Kidney (tissue), 14 donors: ENCODE data around the gene AQP9. TPM values are rescaled to one million over a fixed set of nuclear protein-coding genes. Genes with fewer than 3 reads are reported as not detected.

ENCODE experiments used
- DNase-seq, 5 donors: peaks; one replicate each; pipeline ENCODE4 v3.0.0-alpha.2; 2013 to 2020
- FAIRE-seq: peaks from 2 replicates; lab custom pipeline; 2012; peaks lifted over from hg19 to GRCh38; lab: Jason Lieb, UNC
- H3K27ac ChIP-seq, 2 donors: one replicate each; pipeline ENCODE4 v1.7.0; 2013; ENCODE audit warnings: low read depth in 2 of 2, low read length in 2 of 2, inconsistent platforms in 1 of 2
- H3K27me3 ChIP-seq: one replicate; pipeline ENCODE4 v1.7.1; 2013; ENCODE audit warnings: low read length, inconsistent platforms; ENCODE audit not compliant: control insufficient read depth, insufficient read depth
- H3K36me3 ChIP-seq, 3 donors: one replicate each; pipeline versions ENCODE4 v1.7.0 to v1.7.1; 2013; ENCODE audit warnings: low read length in 3 of 3, control low read depth in 1 of 3, inconsistent platforms in 1 of 3; ENCODE audit not compliant: insufficient read depth in 3 of 3, control insufficient read depth in 2 of 3
- H3K4me1 ChIP-seq, 3 donors: one replicate each; pipeline versions ENCODE4 v1.7.0 to v1.7.1; 2013; ENCODE audit warnings: low read length in 3 of 3, inconsistent platforms in 1 of 3, low read depth in 1 of 3; ENCODE audit not compliant: control insufficient read depth in 2 of 3, insufficient read depth in 2 of 3
- H3K4me3 ChIP-seq, 3 donors: one replicate each; pipeline versions ENCODE4 v1.7.0 to v1.8.1; 2013; ENCODE audit warnings: low read length in 3 of 3, control low read depth in 1 of 3, inconsistent platforms in 1 of 3
- H3K9ac ChIP-seq, 3 donors: one replicate each; pipeline versions ENCODE4 v1.7.0 to v1.7.1; 2013; ENCODE audit warnings: low read length in 3 of 3, control low read depth in 1 of 3, inconsistent platforms in 1 of 3
- H3K9me3 ChIP-seq, 3 donors: one replicate each; pipeline versions ENCODE4 v1.7.0 to v1.7.1; 2013; ENCODE audit warnings: low read length in 3 of 3, control low read depth in 1 of 3, inconsistent platforms in 1 of 3; ENCODE audit not compliant: control insufficient read depth in 2 of 3, insufficient read depth in 1 of 3
- intact Hi-C: fragments of 100-400 bp; cut with DNase I; formaldehyde crosslinking; loops from one replicate; pipeline ENCODE4 v1.11.1; 2022
- polyA plus RNA-seq: library from polyadenylated mRNA; stranded (reverse); fragments of 350-450 nt; fragmentation: Illumina TruSeq; extraction: RNeasy Lipid Tissue Mini Kit (QIAGEN cat#74804); gene quantifications from one replicate; pipeline ENCODE4 v1.2.3, GENCODE V29; 2014; ENCODE audit warnings: low read depth, low replicate concordance; ENCODE audit not compliant: insufficient read depth
- total RNA-seq: library from RNA; stranded (reverse); fragmentation: NEBNext Ultra II Directional; extraction: Animal tissue kit (Norgen Biotek cat#: 25700); gene quantifications from one replicate; pipeline ENCODE4 v1.2.1, GENCODE V29; 2021
- TF ChIP-seq, protein P1 (sequence below): IDR thresholded peaks from 3 replicates; pipeline ENCODE4 v1.5.1; 2012; ENCODE audit warnings: mild to moderate bottlenecking, moderate library complexity, borderline replicate concordance; ENCODE audit not compliant: insufficient read depth; ENCODE audit errors: extremely low read depth
- donor health status: control.
- donor health status: control.
- donor health status: control.
- donor health status: control.
- donor health status: control.
- donor health status: DM: yes; HTN: yes; CAD: no.
- donor health status: Normal renal cell carcinoma (clear cell type).

The AQP9 gene
- total and polyA plus RNA-seq, 2 donors from 2014 or later, result 0.30 to 1.4 TPM

DNA sequence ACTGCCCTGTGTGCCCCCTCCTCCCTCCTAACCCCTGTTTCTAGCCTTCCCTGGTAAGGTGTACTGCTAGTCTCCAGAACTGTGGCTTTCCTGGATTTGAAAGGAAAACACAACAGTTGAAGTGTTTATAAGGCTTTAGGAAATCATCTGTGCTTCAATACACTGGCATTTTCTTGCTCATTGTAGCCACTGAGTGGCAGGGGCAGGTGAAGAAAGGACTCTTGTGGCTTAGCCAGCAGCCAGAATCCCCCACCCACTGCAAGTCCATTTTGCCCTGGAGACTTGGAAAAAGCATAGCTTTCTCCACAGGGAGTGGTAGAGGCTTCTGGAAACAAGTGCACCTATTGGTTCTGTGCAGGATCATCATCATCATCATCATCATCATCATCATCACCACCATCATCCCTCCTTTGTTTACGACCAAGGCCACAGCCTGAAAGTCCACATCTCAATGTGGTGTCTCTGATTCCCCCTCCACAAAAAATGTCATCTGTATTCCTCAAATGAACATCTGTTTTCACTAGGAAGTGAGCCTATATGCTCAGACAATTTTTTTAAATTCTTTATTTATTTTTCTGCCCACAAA, 33.4 kb downstream of the AQP9 start:
- no peaks in the 10 kb centered on the region for H3K27me3 ChIP-seq

DNA sequence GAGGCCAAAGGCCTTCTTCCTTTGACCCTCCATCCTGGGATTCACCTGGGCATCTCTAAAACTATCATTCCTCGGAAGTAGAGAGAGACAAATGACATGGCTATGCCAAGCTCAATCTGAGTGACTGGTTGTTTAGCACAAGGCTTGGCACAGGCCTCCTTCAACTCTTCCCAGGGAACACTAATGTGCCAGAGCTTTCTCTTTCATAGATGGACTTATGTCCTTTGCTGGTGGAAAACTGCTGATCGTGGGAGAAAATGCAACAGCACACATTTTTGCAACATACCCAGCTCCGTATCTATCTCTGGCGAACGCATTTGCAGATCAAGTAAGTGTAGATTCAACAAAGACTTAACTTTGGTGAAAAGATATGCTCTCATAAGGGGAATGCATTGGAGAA, 36.5 kb downstream of the AQP9 start:
- no peaks in the 10 kb centered on the region for H3K4me1 ChIP-seq
- DNase-seq, result no peak
- no peak for FAIRE-seq
- no peak overlapping the region for H3K4me3 ChIP-seq
- H3K9me3 ChIP-seq, result no peaks in the 10 kb centered on the region
- TF ChIP-seq, protein P1, sequence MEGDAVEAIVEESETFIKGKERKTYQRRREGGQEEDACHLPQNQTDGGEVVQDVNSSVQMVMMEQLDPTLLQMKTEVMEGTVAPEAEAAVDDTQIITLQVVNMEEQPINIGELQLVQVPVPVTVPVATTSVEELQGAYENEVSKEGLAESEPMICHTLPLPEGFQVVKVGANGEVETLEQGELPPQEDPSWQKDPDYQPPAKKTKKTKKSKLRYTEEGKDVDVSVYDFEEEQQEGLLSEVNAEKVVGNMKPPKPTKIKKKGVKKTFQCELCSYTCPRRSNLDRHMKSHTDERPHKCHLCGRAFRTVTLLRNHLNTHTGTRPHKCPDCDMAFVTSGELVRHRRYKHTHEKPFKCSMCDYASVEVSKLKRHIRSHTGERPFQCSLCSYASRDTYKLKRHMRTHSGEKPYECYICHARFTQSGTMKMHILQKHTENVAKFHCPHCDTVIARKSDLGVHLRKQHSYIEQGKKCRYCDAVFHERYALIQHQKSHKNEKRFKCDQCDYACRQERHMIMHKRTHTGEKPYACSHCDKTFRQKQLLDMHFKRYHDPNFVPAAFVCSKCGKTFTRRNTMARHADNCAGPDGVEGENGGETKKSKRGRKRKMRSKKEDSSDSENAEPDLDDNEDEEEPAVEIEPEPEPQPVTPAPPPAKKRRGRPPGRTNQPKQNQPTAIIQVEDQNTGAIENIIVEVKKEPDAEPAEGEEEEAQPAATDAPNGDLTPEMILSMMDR, result no peak
- H3K27ac ChIP-seq, result no peak overlapping the region
- no peaks in the 10 kb centered on the region for H3K27me3 ChIP-seq
- intact Hi-C loops, result no loop called here
- no peak overlapping the region for H3K9ac ChIP-seq
- no peaks in the 10 kb centered on the region for H3K36me3 ChIP-seq

More for the DNA sequence above, 33.4 kb downstream of the AQP9 start:
- no peaks in the 10 kb centered on the region for H3K4me1 ChIP-seq
- H3K9ac ChIP-seq, result no peak overlapping the region
- no peak overlapping the region for H3K27ac ChIP-seq
- TF ChIP-seq, protein P1, result no peak
- H3K36me3 ChIP-seq, result no peaks in the 10 kb centered on the region
- no peaks in the 10 kb centered on the region for H3K9me3 ChIP-seq
- FAIRE-seq, result no peak
- no peak for DNase-seq
- H3K4me3 ChIP-seq, result no peak overlapping the region
- intact Hi-C loops, result no loop called here

DNA sequence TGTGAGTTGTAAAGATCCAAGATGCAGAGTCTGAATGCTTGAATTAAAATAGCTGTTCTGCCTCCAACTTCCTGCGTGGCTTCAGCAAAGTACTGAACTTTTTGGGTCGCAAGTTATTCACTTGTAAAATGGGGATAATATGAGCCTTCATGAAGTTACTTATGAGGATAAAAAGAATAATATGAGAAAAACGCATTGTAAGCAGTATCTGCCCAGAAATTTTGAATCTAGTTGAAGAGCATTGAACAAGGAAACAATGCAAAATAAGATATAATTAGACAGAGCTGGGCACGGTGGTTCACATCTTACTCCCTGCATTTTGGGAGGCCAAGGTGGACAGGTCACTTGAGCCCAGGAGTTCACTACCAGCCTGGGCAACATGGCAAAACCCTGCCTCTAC, 37.8 kb downstream of the AQP9 start:
- TF ChIP-seq, protein P1, result no peak
- H3K27ac ChIP-seq, result no peak overlapping the region
- H3K36me3 ChIP-seq, result no peaks in the 10 kb centered on the region
- no peak for DNase-seq
- H3K9me3 ChIP-seq, result no peaks in the 10 kb centered on the region
- no peak overlapping the region for H3K4me3 ChIP-seq
- no peak overlapping the region for H3K9ac ChIP-seq
- intact Hi-C loops, result no loop called here
- H3K4me1 ChIP-seq, result no peaks in the 10 kb centered on the region
- no peaks in the 10 kb centered on the region for H3K27me3 ChIP-seq
- FAIRE-seq, result no peak

DNA sequence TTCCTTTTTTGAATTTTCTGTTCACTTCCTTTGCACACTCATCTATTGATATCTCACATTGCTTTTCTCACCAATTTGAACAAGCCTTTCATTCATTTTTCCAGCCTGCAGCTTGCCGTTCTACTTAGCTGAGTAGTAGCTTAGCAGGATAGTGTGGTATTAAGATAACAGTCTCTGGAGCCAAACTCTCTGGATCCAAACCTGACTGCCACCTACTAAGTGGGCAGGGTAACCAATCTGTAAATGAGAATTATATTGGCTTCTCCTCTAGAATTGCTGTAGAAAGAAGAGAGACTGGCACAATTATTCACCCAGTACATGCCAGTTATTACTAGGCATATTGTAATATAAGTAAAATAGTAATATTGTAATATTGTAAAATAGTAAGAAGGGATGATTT, 40.5 kb downstream of the AQP9 start:
- FAIRE-seq (no peak), DNase-seq (no peak)
- H3K27me3 ChIP-seq, result no peaks in the 10 kb centered on the region
- no peaks in the 10 kb centered on the region for H3K9me3 ChIP-seq
- H3K9ac ChIP-seq, result no peak overlapping the region
- no peak overlapping the region for H3K27ac ChIP-seq
- TF ChIP-seq, protein P1, result no peak
- no peak overlapping the region for H3K4me3 ChIP-seq
- H3K36me3 ChIP-seq, result no peaks in the 10 kb centered on the region
- H3K4me1 ChIP-seq, result no peaks in the 10 kb centered on the region
- intact Hi-C loops, result no loop called here
